Stimulated activated CD4-positive, alpha-beta T cell treated with anti-CD3 and anti-CD28 coated beads, Interleukin-12 subunit alpha, Interleukin-12 subunit beta, amount 100 ng/mL, for 48 hours (primary cell): ENCODE measurements around the gene TRAF4.
"Not testable (repeated sequence)": the region's sequence is repeated elsewhere in the genome, so short reads cannot be mapped to it uniquely, and the experiment has no call there.

Experiments
- DNase-seq, 3 donors: peaks; one replicate each; pipeline ENCODE4 v3.0.0-alpha.2; 2020; ENCODE audit warnings: low read depth in 2 of 3, low spot score in 1 of 3

TRAF4 gene

GRCh38 chr17:28728364-28729200 is 15.2 kb upstream of the TRAF4 start, which contains the start of gene NEK8:
Gene NEK8, plus strand, starts transcription at chr17:28728788. Its CDS starts 26 bp downstream, at chr17:28728814.
- peak; percentile 97 to 99 (median 97) for DNase-seq

- DNase-seq = no peak
Measured at GRCh38 chr17:28729950-28730330, 13.9 kb upstream of the TRAF4 start.

DNA sequence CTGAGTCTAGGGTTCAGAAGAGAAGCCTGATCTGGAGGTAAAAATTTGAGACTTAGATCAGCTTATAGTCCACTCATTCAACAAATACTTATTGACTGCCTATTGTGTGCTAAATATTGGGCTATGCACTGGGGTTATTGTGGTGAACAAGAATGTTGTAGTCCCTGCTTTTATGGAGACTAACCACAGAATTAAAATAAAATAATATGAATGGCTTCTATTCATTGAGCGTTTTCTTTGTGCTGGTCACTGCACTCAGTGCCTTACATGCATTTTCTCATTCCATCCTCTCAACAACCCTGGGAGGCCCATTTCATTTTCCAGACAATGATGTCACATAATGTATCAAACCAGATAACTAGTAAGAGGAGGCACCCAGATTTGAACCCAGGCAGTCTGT is 10.5 kb upstream of the TRAF4 start:
- DNase-seq = no peak

DNA sequence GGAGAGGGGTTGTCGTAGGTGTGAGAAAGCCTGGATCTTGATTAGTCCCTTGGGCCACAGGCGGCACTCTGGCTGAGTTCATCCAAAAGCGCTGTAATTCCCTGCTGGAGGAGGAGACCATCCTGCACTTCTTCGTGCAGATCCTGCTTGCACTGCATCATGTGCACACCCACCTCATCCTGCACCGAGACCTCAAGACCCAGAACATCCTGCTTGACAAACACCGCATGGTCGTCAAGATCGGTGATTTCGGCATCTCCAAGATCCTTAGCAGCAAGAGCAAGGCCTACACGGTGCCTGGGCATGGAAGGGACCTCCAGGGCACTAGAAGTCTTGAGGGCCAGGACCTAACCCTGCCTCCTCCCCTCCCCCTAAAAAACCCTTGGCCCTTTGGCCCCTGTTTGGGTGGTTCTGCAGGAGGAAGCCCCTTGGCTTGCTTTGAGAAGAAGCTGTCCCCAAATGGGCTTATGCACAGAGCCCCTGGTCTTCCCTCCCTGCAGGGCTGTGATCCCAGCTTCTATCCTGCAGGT is 9.0 kb upstream of the TRAF4 start:
- no peak for DNase-seq

- no peak for DNase-seq
Measured at GRCh38 chr17:28735242-28735722, 8.5 kb upstream of the TRAF4 start.

DNA sequence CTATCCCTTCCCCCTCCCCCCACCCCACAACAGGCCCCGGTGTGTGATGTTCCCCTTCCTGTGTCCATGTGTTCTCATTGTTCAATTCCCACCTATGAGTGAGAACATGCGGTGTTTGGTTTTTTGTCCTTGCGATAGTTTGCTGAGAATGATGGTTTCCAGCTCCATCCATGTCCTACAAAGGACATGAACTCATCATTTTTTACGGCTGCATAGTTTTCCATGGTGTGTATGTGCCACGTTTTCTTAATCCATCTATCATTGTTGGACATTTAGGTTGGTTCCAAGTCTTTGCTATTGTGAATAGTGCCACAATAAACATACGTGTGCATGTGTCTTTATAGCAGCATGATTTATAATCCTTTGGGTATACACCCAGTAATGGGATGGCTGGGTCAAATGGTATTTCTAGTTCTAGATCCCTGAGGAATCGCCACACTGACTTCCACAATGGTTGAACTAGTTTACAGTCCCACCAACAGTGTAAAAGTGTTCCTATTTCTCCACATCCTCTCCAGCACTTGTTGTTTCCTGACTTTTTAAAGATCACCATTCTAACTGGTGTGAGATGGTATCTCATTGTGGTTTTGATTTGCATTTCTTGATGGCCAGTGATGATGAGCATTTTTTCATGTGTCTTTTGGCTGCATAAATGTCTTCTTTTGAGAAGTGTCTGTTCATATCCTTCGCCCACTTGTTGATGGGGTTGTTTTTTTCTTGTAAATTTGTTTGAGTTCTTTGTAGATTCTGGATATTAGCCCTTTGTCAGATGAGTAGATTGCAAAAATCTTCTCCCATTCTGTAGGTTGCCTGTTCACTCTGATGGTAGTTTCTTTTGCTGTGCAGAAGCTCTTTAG is 7.7 kb upstream of the TRAF4 start:
- DNase-seq = not testable (repeated sequence)

DNA sequence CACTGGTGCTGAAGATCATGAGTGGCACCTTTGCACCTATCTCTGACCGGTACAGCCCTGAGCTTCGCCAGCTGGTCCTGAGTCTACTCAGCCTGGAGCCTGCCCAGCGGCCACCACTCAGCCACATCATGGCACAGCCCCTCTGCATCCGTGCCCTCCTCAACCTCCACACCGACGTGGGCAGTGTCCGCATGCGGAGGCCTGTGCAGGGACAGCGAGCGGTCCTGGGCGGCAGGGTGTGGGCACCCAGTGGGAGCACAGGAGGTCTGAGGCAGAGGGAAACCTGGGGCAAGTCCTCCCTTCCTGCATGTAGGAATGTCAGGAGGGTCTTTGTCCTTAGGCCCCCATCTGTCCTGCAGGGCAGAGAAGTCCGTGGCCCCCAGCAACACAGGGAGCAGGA is 6.5 kb upstream of the TRAF4 start:
- no peak for DNase-seq

DNA sequence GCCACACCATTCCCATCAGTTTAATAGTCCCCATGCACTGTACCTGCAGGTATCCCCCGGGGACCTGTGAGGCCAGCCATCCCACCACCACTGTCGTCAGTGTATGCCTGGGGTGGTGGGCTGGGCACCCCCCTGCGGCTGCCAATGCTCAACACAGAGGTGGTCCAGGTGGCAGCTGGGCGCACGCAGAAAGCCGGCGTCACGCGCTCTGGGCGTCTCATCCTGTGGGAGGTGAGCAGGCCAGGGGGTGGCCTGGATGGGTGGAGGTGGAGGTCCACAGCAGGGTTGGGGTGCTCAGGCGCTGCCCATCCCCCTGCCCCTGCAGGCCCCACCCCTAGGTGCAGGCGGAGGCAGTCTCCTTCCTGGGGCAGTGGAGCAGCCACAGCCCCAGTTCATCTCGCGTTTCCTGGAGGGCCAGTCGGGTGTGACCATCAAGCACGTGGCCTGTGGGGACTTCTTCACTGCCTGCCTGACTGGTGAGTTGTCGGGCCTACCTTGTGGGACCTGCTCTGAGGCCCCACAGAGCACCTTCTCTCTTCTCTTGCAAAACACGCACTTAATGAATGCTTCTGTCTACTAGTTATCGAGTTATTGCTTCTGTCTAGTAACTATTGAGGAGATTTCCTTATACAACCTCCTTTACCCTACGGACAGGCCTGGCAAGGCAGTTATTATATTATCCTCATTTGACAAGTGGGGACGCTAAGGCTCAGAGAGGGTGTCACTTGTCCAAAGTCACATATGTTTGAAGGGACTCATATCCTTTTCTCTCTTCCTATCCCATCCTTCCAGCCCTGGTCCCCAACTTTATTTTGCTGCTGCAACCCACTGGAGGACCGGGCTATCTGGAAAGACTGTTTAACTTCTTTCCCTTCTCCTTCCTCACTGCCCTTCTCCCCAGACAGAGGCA is 5.8 kb upstream of the TRAF4 start:
- DNase-seq = no peak

- no peak for DNase-seq
Measured at GRCh38 chr17:28738680-28739384, 5.0 kb upstream of the TRAF4 start.

DNA sequence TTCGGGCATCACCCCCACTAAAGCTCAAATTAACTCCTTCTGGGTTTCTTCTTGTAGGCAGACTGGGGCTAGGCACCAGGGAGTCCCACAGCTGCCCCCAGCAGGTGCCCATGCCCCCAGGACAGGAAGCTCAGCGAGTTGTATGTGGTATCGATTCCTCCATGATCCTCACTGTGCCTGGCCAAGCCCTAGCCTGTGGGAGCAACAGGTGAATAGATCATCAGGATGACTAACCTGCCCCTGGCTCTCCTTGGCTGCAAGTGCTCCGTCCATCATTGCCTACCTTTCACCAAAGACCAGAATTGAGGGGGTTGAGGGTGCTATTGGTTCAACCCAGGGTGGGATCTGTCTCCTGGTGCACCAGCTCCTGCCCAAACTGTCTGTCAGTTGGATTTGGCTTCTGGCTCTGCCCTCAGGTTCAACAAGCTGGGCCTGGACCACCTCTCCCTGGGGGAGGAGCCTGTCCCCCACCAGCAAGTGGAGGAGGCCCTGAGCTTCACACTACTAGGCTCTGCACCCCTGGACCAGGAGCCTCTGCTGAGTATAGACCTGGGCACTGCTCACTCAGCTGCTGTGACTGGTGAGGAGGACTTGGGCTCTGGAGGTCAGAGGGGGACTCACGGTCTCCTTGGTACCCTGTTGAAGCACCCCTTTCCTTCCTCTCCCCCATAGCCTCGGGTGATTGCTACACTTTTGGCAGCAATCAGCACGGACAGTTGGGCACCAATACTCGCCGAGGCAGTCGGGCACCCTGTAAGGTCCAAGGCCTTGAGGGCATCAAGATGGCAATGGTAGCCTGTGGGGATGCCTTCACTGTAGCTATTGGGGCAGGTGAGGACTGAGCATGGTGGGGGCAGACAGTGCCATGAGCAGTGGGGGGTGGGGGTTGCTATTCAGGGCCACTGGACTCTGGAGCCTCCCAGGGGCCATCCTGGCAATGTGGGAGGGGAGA is 3.1 kb upstream of the TRAF4 start:
- DNase-seq = no peak

DNA sequence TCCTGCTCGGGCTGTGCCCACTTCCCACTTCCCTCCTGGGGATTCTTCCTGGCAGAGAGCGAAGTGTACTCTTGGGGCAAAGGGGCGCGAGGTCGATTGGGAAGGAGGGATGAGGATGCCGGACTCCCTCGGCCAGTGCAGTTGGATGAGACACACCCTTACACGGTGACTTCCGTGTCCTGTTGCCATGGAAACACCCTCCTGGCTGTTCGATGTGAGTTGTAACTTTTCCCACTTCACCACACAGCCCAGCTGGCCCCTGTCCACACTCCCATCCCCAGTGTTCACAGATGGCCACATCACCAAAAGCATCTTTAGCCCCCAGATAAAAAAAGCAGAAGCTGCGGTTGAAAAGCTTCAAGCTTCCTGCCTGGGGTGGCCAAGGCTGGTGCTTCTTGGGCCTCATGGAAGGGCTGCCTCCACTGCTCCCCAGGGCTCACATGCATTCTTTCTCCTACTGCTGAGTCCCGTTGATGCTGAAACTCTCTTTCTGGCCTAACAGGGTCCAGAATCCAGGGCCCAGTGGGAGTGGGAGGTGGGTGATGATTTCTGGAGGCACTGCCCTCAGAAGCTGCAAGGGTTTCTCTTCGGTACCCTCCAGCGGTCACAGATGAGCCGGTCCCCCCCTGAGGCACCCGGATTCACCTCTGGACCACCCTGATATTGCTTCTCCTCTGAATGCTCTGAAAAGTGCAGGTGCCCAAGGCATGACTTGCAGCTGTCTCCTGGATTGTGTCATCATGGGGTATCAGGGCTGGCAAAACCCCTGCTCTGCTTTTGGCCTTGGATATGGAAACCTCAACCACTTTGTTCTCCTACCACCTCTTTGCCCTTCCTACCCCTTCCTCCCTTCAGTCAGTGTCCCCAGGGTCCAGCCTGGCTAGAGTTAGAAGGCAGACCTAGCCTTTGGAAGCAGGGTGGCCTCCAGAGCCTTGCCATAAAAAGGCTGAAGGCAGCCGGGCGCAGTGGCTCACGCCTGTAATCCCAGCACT is 2.2 kb upstream of the TRAF4 start:
- no peak for DNase-seq

GRCh38 chr17:28744104-28744971 is 527 bp downstream of the TRAF4 start:
- DNase-seq = peak in 2 of 3 donors; percentile 53 to 57

GRCh38 chr17:28744972-28745785 is 1.4 kb downstream of the TRAF4 start:
- no peak for DNase-seq

- DNase-seq = no peak
Measured at GRCh38 chr17:28745786-28746411, 2.1 kb downstream of the TRAF4 start.

GRCh38 chr17:28746611-28747050 is 2.8 kb downstream of the TRAF4 start:
- no peak for DNase-seq
